Measurements from ENCODE around the gene CCDC90B. TPM values are rescaled to one million over a fixed set of nuclear protein-coding genes. Genes with fewer than 3 reads are reported as not detected.

The CCDC90B gene
- total and polyA plus RNA-seq, 4 donors, result 18.8 to 40.5 (median 28.1) TPM

DNA sequence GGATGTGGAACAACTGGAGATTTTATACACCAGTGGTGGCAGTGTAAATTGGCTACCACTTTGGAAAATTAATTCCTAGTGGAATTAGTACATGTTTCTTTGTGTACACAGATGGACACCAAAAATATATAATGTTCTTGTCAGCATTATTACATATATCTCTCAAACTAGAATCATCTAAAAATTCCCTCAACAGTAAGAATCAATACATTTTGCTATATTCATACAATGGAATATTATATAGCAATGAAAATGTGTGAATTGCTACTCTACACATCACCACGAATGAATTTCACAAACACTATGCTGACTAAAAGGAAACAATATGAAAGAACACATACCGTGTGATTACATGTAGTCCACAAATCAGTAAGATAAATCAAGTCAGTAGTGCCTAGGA is 33.9 kb downstream of the CCDC90B start:
- Histone ChIP-seq H3K27me3 (ENCODE audit: control insufficient read depth in 4 of 4, insufficient read depth in 4 of 4, low read length in 3 of 4) (no peaks in the 10 kb centered on the region), H3K4me3 (ENCODE audit: low read depth in 1 of 3, low read length in 3 of 3) (no peak overlapping the region), H3K27ac (ENCODE audit: low read depth in 1 of 2, low read length in 2 of 2) (no peak overlapping the region), H3K36me3 (ENCODE audit: control insufficient read depth in 4 of 4, insufficient read depth in 3 of 4, low read depth in 1 of 4, low read length in 3 of 4) (peaks cover 0 to 4% (median 0%) of the 10 kb centered on the region in 4 donors), H3K4me1 (ENCODE audit: control insufficient read depth in 4 of 4, insufficient read depth in 4 of 4, low read length in 3 of 4) (peaks cover 3 to 14% (median 9%) of the 10 kb centered on the region in 4 donors), H3K9ac (ENCODE audit: low read depth in 1 of 2, low read length in 2 of 2) (no peak overlapping the region), H3K9me3 (ENCODE audit: control insufficient read depth in 4 of 4, low read length in 3 of 4) (no peaks in the 10 kb centered on the region)
- DNase-seq (ENCODE audit: low spot score), result no peak
- WGBS, result 95% methylated on average over 2 of the region's 2 CpGs
- TF ChIP-seq, protein P1, sequence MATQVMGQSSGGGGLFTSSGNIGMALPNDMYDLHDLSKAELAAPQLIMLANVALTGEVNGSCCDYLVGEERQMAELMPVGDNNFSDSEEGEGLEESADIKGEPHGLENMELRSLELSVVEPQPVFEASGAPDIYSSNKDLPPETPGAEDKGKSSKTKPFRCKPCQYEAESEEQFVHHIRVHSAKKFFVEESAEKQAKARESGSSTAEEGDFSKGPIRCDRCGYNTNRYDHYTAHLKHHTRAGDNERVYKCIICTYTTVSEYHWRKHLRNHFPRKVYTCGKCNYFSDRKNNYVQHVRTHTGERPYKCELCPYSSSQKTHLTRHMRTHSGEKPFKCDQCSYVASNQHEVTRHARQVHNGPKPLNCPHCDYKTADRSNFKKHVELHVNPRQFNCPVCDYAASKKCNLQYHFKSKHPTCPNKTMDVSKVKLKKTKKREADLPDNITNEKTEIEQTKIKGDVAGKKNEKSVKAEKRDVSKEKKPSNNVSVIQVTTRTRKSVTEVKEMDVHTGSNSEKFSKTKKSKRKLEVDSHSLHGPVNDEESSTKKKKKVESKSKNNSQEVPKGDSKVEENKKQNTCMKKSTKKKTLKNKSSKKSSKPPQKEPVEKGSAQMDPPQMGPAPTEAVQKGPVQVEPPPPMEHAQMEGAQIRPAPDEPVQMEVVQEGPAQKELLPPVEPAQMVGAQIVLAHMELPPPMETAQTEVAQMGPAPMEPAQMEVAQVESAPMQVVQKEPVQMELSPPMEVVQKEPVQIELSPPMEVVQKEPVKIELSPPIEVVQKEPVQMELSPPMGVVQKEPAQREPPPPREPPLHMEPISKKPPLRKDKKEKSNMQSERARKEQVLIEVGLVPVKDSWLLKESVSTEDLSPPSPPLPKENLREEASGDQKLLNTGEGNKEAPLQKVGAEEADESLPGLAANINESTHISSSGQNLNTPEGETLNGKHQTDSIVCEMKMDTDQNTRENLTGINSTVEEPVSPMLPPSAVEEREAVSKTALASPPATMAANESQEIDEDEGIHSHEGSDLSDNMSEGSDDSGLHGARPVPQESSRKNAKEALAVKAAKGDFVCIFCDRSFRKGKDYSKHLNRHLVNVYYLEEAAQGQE (IDR thresholded peaks at IDR 0.05), result no peak
- TF ChIP-seq JUND (IDR thresholded peaks at IDR 0.05) (no peak), RAD21 (IDR thresholded peaks at IDR 0.05) (no peak), GABPA (IDR thresholded peaks at IDR 0.05 in 1 of 2, conservative IDR thresholded peaks at IDR 0.05 in 1 of 2) (no peak), EGR1 (IDR thresholded peaks at IDR 0.05; ENCODE audit: low read depth in 2 of 2) (no peak), FOXA2 (IDR thresholded peaks at IDR 0.05) (no peak), FOXA1 (IDR thresholded peaks at IDR 0.05) (no peak)
- TF ChIP-seq, protein P2, sequence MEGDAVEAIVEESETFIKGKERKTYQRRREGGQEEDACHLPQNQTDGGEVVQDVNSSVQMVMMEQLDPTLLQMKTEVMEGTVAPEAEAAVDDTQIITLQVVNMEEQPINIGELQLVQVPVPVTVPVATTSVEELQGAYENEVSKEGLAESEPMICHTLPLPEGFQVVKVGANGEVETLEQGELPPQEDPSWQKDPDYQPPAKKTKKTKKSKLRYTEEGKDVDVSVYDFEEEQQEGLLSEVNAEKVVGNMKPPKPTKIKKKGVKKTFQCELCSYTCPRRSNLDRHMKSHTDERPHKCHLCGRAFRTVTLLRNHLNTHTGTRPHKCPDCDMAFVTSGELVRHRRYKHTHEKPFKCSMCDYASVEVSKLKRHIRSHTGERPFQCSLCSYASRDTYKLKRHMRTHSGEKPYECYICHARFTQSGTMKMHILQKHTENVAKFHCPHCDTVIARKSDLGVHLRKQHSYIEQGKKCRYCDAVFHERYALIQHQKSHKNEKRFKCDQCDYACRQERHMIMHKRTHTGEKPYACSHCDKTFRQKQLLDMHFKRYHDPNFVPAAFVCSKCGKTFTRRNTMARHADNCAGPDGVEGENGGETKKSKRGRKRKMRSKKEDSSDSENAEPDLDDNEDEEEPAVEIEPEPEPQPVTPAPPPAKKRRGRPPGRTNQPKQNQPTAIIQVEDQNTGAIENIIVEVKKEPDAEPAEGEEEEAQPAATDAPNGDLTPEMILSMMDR (IDR thresholded peaks at IDR 0.05; ENCODE audit: low read depth, low read length, missing input control), result no peak
- TF ChIP-seq, protein P3, sequence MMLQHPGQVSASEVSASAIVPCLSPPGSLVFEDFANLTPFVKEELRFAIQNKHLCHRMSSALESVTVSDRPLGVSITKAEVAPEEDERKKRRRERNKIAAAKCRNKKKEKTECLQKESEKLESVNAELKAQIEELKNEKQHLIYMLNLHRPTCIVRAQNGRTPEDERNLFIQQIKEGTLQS (IDR thresholded peaks at IDR 0.05), result no peak

DNA sequence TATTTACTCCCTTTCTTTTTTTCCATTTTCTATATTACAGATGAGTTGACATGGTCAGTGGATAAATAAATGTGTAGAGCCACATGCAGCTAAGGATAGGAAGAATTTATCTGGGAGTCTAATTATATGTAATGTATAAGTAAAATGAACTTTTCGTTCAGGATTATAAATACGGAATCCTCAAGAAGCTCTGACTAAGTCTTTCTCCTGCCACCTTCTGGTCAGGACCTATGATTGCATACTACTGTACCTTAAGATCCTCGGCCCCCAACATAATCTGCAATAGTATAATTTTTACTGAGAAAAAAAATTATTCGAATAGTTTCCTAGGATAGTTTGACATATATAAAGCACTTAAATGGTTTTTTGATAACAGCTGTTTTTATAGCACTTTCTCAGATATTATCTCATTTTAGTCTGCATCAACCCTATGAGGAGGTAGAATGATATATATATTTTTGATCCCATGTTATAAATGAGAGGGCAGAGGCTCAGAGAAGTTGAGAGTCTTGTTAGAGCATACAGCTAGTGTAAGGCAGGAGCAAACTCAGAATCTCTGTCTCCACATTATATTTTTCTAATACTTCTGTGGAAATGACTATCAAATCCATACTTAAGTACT is 36.1 kb downstream of the CCDC90B start:
- TF ChIP-seq NR2F2 (IDR thresholded peaks at IDR 0.05) (no peak), FOXA2 (IDR thresholded peaks at IDR 0.05) (no peak), RAD21 (IDR thresholded peaks at IDR 0.05) (peak; percentile 74 to 76), EGR1 (IDR thresholded peaks at IDR 0.05; ENCODE audit: low read depth in 2 of 2) (no peak)
- TF ChIP-seq, protein P4, sequence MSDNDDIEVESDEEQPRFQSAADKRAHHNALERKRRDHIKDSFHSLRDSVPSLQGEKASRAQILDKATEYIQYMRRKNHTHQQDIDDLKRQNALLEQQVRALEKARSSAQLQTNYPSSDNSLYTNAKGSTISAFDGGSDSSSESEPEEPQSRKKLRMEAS (IDR thresholded peaks at IDR 0.05), result no peak
- TF ChIP-seq, protein P2 (IDR thresholded peaks at IDR 0.05; ENCODE audit: low read depth, low read length, missing input control), result peak; percentile 57
- Histone ChIP-seq H3K9me3 (ENCODE audit: control insufficient read depth in 4 of 4, low read length in 3 of 4) (no peaks in the 10 kb centered on the region), H3K4me3 (ENCODE audit: low read depth in 1 of 3, low read length in 3 of 3) (no peak overlapping the region), H3K36me3 (ENCODE audit: control insufficient read depth in 4 of 4, insufficient read depth in 3 of 4, low read depth in 1 of 4, low read length in 3 of 4) (peaks cover 0 to 3% (median 0%) of the 10 kb centered on the region in 4 donors), H3K27me3 (ENCODE audit: control insufficient read depth in 4 of 4, insufficient read depth in 4 of 4, low read length in 3 of 4) (no peaks in the 10 kb centered on the region), H3K9ac (ENCODE audit: low read depth in 1 of 2, low read length in 2 of 2) (peak overlapping the region in 1 of 2 donors; percentile 2), H3K27ac (ENCODE audit: low read depth in 1 of 2, low read length in 2 of 2) (no peak overlapping the region), H3K4me1 (ENCODE audit: control insufficient read depth in 4 of 4, insufficient read depth in 4 of 4, low read length in 3 of 4) (peaks cover 0 to 6% (median 1%) of the 10 kb centered on the region in 4 donors)
- no peak for DNase-seq (ENCODE audit: low spot score)
- WGBS, result 6% methylated on average over 4 of the region's 4 CpGs

Measured in liver (tissue), 9 donors.